Measurements from ENCODE around the gene ARVCF. TPM values are rescaled to one million over a fixed set of nuclear protein-coding genes. Genes with fewer than 3 reads are reported as not detected.

ARVCF gene
- total RNA-seq, 1 donor from 2014 or later: 4.1 TPM

- Mint-ChIP-seq H3K9me3 (no peaks in the 10 kb centered on the region), H3K27me3 (no peaks in the 10 kb centered on the region), H3K27ac (peak overlapping the region; percentile 48), H3K36me3 (ENCODE audit: low read depth) (peaks cover 14% of the 10 kb centered on the region), H3K4me3 (no peak overlapping the region), H3K4me1 (peaks cover 3% of the 10 kb centered on the region)
- DNase-seq: no peak
- intact Hi-C loops (cut with micrococcal nuclease): no loop called here
These were observed 41.1 kb upstream of the ARVCF start for GRCh38 chr22:20057596-20058268.

- intact Hi-C loops (cut with micrococcal nuclease): no loop called here
- Mint-ChIP-seq H3K27ac (no peak overlapping the region), H3K4me1 (peaks cover 3% of the 10 kb centered on the region), H3K4me3 (no peak overlapping the region), H3K27me3 (no peaks in the 10 kb centered on the region), H3K9me3 (no peaks in the 10 kb centered on the region), H3K36me3 (ENCODE audit: low read depth) (peaks cover 15% of the 10 kb centered on the region)
- no peak for DNase-seq
These were observed 40.2 kb upstream of the ARVCF start for GRCh38 chr22:20056696-20057386.

GRCh38 chr22:20056161-20056560, 39.5 kb upstream of the ARVCF start:
- Mint-ChIP-seq H3K27ac (no peak overlapping the region), H3K4me1 (peaks cover 3% of the 10 kb centered on the region), H3K9me3 (no peaks in the 10 kb centered on the region), H3K4me3 (no peak overlapping the region), H3K27me3 (no peaks in the 10 kb centered on the region), H3K36me3 (ENCODE audit: low read depth) (peaks cover 13% of the 10 kb centered on the region)
- no peak for DNase-seq
- intact Hi-C loops (cut with micrococcal nuclease): no loop called here

- Mint-ChIP-seq H3K4me3 (no peak overlapping the region), H3K27me3 (no peaks in the 10 kb centered on the region), H3K9me3 (no peaks in the 10 kb centered on the region), H3K4me1 (peaks cover 3% of the 10 kb centered on the region), H3K36me3 (ENCODE audit: low read depth) (peaks cover 13% of the 10 kb centered on the region), H3K27ac (no peak overlapping the region)
- intact Hi-C loops (cut with micrococcal nuclease): no loop called here
- DNase-seq: no peak
These were observed 39.0 kb upstream of the ARVCF start for GRCh38 chr22:20055654-20056053.

GRCh38 chr22:20055144-20055543, 38.5 kb upstream of the ARVCF start:
- Mint-ChIP-seq H3K4me1 (peaks cover 3% of the 10 kb centered on the region), H3K27me3 (no peaks in the 10 kb centered on the region), H3K36me3 (ENCODE audit: low read depth) (peaks cover 12% of the 10 kb centered on the region), H3K9me3 (no peaks in the 10 kb centered on the region), H3K4me3 (no peak overlapping the region), H3K27ac (no peak overlapping the region)
- intact Hi-C loops (cut with micrococcal nuclease): no loop called here
- no peak for DNase-seq

DNA sequence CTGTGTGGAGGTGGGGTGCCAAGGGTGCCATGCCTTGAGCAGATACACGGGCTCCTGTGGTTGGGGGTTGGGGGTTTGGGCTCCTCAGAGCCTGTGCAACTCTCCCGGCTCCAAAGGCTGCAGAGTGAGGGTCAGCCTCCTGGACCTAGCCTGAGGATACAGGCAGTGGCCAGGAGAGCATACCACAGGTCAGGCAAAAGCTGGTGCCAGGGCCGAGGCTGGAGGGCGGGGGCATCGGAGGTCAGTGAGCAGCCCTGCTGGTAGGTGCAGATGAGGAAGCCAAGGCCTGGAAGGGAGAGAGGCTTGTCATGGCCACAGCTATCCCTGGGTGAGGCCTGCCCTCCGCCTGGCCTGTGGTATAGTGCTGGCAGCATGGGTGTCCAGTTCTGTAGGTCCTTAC, 37.9 kb upstream of the ARVCF start:
- Mint-ChIP-seq H3K4me3 (no peak overlapping the region), H3K36me3 (ENCODE audit: low read depth) (peaks cover 14% of the 10 kb centered on the region), H3K27ac (no peak overlapping the region), H3K27me3 (no peaks in the 10 kb centered on the region), H3K4me1 (peaks cover 3% of the 10 kb centered on the region), H3K9me3 (no peaks in the 10 kb centered on the region)
- intact Hi-C loops (cut with micrococcal nuclease): no loop called here
- no peak for DNase-seq

GRCh38 chr22:20054034-20054427, 37.4 kb upstream of the ARVCF start:
- H3K9me3 Mint-ChIP-seq: peaks cover 2% of the 10 kb centered on the region
- H3K27me3 Mint-ChIP-seq: no peaks in the 10 kb centered on the region
- DNase-seq: no peak
- no peak overlapping the region for H3K27ac Mint-ChIP-seq
- peaks cover 16% of the 10 kb centered on the region for H3K36me3 Mint-ChIP-seq (ENCODE audit: low read depth)
- peaks cover 2% of the 10 kb centered on the region for H3K4me1 Mint-ChIP-seq
- intact Hi-C loops (cut with micrococcal nuclease): no loop called here
- H3K4me3 Mint-ChIP-seq: no peak overlapping the region

GRCh38 chr22:20053407-20054033, 36.9 kb upstream of the ARVCF start:
- Mint-ChIP-seq H3K4me1 (no peaks in the 10 kb centered on the region), H3K9me3 (peaks cover 5% of the 10 kb centered on the region), H3K36me3 (ENCODE audit: low read depth) (peaks cover 19% of the 10 kb centered on the region), H3K27ac (no peak overlapping the region), H3K4me3 (no peak overlapping the region), H3K27me3 (no peaks in the 10 kb centered on the region)
- intact Hi-C loops (cut with micrococcal nuclease): no loop called here
- DNase-seq: no peak

- Mint-ChIP-seq H3K4me1 (no peaks in the 10 kb centered on the region), H3K9me3 (peaks cover 5% of the 10 kb centered on the region), H3K27me3 (no peaks in the 10 kb centered on the region), H3K36me3 (ENCODE audit: low read depth) (peaks cover 27% of the 10 kb centered on the region), H3K27ac (no peak overlapping the region), H3K4me3 (no peak overlapping the region)
- intact Hi-C loops (cut with micrococcal nuclease): no loop called here
- no peak for DNase-seq
These were observed 36.0 kb upstream of the ARVCF start for GRCh38 chr22:20052309-20053259.

GRCh38 chr22:20051927-20052308, 35.3 kb upstream of the ARVCF start:
- no peak for DNase-seq
- H3K9me3 Mint-ChIP-seq: peaks cover 5% of the 10 kb centered on the region
- H3K4me3 Mint-ChIP-seq: no peak overlapping the region
- H3K4me1 Mint-ChIP-seq: no peaks in the 10 kb centered on the region
- H3K27ac Mint-ChIP-seq: no peak overlapping the region
- peaks cover 32% of the 10 kb centered on the region for H3K36me3 Mint-ChIP-seq (ENCODE audit: low read depth)
- no peaks in the 10 kb centered on the region for H3K27me3 Mint-ChIP-seq
- intact Hi-C loops (cut with micrococcal nuclease): no loop called here

GRCh38 chr22:20046730-20047129, 30.1 kb upstream of the ARVCF start:
- H3K36me3 Mint-ChIP-seq (ENCODE audit: low read depth): peaks cover 46% of the 10 kb centered on the region
- H3K4me3 Mint-ChIP-seq: no peak overlapping the region
- H3K9me3 Mint-ChIP-seq: peaks cover 5% of the 10 kb centered on the region
- intact Hi-C loops (cut with micrococcal nuclease): no loop called here
- peaks cover 2% of the 10 kb centered on the region for H3K4me1 Mint-ChIP-seq
- no peak for DNase-seq
- no peak overlapping the region for H3K27ac Mint-ChIP-seq
- H3K27me3 Mint-ChIP-seq: no peaks in the 10 kb centered on the region

- H3K9me3 Mint-ChIP-seq: peaks cover 5% of the 10 kb centered on the region
- H3K27ac Mint-ChIP-seq: no peak overlapping the region
- peaks cover 42% of the 10 kb centered on the region for H3K36me3 Mint-ChIP-seq (ENCODE audit: low read depth)
- peaks cover 2% of the 10 kb centered on the region for H3K4me1 Mint-ChIP-seq
- H3K27me3 Mint-ChIP-seq: no peaks in the 10 kb centered on the region
- no peak overlapping the region for H3K4me3 Mint-ChIP-seq
- intact Hi-C loops (cut with micrococcal nuclease): no loop called here
- no peak for DNase-seq
These were observed 28.0 kb upstream of the ARVCF start for GRCh38 chr22:20044495-20045151.

- H3K27me3 Mint-ChIP-seq: no peaks in the 10 kb centered on the region
- H3K36me3 Mint-ChIP-seq (ENCODE audit: low read depth): peaks cover 39% of the 10 kb centered on the region
- H3K9me3 Mint-ChIP-seq: peaks cover 2% of the 10 kb centered on the region
- no peak overlapping the region for H3K4me3 Mint-ChIP-seq
- no peak for DNase-seq
- intact Hi-C loops (cut with micrococcal nuclease): no loop called here
- no peak overlapping the region for H3K27ac Mint-ChIP-seq
- peaks cover 2% of the 10 kb centered on the region for H3K4me1 Mint-ChIP-seq
These were observed 27.3 kb upstream of the ARVCF start for GRCh38 chr22:20043997-20044342.

Measured in activated CD4-positive, alpha-beta T cell treated with anti-CD3 and anti-CD28 coated beads, Interleukin-2, amount 10 ng/mL, durations not matched to agents 24 days and 14 days (primary cell).